MG63 (cell line): Measurements from ENCODE around the gene RASAL1. TPM values are rescaled to one million over a fixed set of nuclear protein-coding genes. Genes with fewer than 3 reads are reported as not detected.

Experiments
- DNase-seq: peaks from one replicate; pipeline ENCODE4 v3.0.0-alpha.2; 2020
- H3K27me3 ChIP-seq: fragments of 250-450 bp; sonication (Bioruptor Pico); 2 replicates; pipeline ENCODE4 v1.5.1; 2020; ENCODE audit warnings: mild to moderate bottlenecking, moderate library complexity
- H3K36me3 ChIP-seq: fragments of 250-450 bp; sonication (Bioruptor Pico); 2 replicates; pipeline ENCODE4 v1.5.1; 2020; ENCODE audit warnings: mild to moderate bottlenecking, moderate library complexity
- H3K4me3 ChIP-seq: fragments of 250-450 bp; sonication (Bioruptor Pico); 2 replicates; pipeline ENCODE4 v1.5.1; 2020; ENCODE audit warnings: mild to moderate bottlenecking, moderate library complexity
- H3K9me3 ChIP-seq: fragments of 250-450 bp; sonication (Bioruptor Pico); 2 replicates; pipeline ENCODE4 v1.5.1; 2020; ENCODE audit warnings: mild to moderate bottlenecking, moderate library complexity
- total RNA-seq: library from RNA; depleted of rRNA; stranded (reverse); fragments of >200 nt; shearing (Covaris generic); gene quantifications from 2 replicates; pipeline ENCODE4 v1.2.3, GENCODE V29; 2014; ENCODE audit warnings: low replicate concordance

Gene RASAL1
- total RNA-seq, 1 experiment from 2014 or later = not detected

DNA sequence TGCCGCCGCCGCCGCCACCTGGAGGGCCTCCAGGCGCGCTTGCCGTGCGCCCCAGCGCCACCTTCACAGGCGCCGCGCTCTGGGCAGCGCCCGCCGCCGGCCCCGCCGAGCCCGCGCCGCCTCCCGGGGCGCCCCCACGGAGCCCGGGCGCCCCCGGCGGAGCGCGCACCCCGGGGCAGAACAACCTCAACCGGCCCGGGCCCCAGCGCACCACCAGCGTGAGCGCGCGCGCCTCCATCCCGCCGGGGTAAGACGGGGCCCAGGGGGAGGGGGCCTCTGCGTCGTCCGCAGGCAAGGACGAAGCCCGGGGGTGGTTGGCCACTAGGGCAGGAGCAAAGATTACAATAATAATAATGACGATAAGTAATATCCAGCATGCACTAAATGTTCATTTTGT is 57.7 kb downstream of the RASAL1 start:
- no peaks in the 10 kb centered on the region; the same call in 1 of the 2 replicates for H3K27me3 ChIP-seq
- DNase-seq = no peak
- no peaks in the 10 kb centered on the region for H3K36me3 ChIP-seq
- no peak overlapping the region for H3K4me3 ChIP-seq
- H3K9me3 ChIP-seq = no peaks in the 10 kb centered on the region

DNA sequence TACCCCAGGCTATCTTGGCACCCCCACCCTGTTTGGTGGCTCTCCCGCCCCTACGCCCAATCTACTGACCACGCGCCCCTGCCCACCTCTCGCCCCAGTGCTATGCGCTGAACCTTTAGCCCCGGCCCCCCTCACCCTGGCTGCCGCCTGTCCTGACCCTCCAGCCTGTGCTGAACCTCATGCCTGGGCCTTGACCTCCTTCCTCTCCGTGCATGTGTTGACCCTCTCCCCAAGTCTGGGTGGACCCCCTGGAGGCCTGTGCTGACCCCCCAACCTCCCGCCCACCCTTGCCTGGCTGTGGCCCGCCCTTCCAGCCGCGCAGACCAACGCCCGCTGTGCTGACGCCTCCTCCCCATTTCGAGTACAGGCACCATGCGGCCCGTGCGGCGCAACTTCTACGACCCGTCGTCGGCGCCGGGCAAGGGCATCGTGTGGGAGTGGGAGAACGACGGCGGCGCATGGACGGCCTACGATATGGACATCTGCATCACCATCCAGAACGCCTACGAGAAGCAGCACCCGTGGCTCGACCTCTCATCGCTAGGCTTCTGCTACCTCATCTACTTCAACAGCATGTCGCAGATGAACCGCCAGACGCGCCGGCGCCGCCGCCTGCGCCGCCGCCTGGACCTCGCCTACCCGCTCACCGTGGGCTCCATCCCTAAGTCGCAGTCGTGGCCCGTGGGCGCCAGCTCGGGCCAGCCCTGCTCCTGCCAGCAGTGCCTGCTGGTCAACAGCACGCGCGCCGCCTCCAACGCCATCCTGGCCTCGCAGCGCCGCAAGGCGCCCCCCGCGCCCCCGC is 58.3 kb downstream of the RASAL1 start:
- DNase-seq = no peak

DNA sequence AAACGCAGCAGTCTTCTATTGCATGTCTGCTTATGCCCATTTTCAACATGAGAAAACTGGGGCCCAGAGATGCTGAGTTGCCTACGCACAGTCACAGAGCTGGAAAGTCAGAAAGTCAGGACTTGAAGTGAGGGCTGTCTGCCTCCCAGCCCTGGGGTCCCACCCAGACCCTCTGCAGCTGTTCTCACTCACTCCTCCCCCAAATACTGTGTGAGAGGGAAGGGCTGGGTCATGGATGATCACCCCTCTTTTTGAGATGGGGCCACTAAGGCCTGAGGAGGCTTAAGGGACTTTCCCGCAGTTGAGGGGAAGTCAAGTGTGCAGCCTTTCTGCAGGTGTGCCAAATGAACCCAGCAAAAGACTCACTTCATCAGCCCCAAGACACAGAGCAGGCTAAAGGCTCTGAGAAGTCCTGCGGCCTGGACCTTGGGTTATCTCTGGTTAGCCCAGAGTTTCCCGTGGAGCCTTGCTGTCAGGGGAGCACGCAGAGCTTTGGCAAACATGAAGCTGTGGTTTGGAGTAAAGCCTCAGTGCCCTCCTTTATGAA is 60.4 kb downstream of the RASAL1 start:
- no peaks in the 10 kb centered on the region; the same call in 1 of the 2 replicates for H3K27me3 ChIP-seq

More for the DNA sequence above, 58.3 kb downstream of the RASAL1 start:
- H3K36me3 ChIP-seq = no peaks in the 10 kb centered on the region
- H3K9me3 ChIP-seq = no peaks in the 10 kb centered on the region
- no peaks in the 10 kb centered on the region; the same call in 1 of the 2 replicates for H3K27me3 ChIP-seq
- no peak overlapping the region for H3K4me3 ChIP-seq

DNA sequence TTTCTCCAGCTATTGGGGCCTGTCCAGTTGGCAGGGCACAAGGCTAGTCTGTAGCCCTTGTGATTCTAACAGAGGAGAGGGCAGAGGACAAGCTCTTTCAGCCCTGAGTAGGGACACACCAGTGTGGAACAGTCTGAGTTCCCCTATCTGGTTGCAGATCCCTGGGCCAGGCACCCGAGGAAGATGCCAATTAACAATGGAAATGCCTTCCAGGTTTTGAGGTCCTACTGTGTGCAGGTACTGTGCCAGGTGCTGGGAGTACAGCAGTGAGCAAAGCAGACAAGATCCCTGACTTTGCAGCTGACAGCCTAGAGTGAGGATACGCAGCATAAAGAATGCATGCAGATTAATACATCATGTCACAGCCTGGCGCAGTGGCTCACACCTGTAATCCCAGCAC is 62.0 kb downstream of the RASAL1 start:
- Histone ChIP-seq H3K4me3 (no peak overlapping the region), H3K36me3 (no peaks in the 10 kb centered on the region), H3K27me3 (no peaks in the 10 kb centered on the region; the same call in 1 of the 2 replicates), H3K9me3 (no peaks in the 10 kb centered on the region)
- no peak for DNase-seq

More for the DNA sequence above, 60.4 kb downstream of the RASAL1 start:
- Histone ChIP-seq H3K9me3 (no peaks in the 10 kb centered on the region), H3K36me3 (no peaks in the 10 kb centered on the region), H3K4me3 (no peak overlapping the region)
- no peak for DNase-seq

DNA sequence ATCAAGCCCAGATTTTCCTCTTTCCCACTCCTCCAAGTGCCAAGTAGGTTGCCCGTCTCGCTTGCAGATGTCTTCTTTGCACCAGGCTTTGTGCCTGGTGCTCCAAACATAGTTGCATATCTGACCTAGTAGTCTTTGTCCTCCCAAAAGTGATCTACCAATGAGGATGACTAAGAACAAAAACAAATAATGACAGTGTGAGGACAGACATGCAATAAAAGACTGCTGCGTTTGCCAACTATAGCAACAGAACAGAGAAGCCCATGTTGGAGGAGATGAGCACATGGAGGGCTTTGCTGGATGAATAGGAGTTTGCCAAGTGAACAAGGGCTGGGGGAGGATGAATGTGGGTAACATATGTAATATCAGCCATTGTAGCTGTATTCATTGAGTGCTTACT is 63.4 kb downstream of the RASAL1 start:
- H3K36me3 ChIP-seq = no peaks in the 10 kb centered on the region
- no peaks in the 10 kb centered on the region for H3K9me3 ChIP-seq
- H3K27me3 ChIP-seq = no peaks in the 10 kb centered on the region
- peak; percentile 12 for DNase-seq
- H3K4me3 ChIP-seq = no peak overlapping the region

DNA sequence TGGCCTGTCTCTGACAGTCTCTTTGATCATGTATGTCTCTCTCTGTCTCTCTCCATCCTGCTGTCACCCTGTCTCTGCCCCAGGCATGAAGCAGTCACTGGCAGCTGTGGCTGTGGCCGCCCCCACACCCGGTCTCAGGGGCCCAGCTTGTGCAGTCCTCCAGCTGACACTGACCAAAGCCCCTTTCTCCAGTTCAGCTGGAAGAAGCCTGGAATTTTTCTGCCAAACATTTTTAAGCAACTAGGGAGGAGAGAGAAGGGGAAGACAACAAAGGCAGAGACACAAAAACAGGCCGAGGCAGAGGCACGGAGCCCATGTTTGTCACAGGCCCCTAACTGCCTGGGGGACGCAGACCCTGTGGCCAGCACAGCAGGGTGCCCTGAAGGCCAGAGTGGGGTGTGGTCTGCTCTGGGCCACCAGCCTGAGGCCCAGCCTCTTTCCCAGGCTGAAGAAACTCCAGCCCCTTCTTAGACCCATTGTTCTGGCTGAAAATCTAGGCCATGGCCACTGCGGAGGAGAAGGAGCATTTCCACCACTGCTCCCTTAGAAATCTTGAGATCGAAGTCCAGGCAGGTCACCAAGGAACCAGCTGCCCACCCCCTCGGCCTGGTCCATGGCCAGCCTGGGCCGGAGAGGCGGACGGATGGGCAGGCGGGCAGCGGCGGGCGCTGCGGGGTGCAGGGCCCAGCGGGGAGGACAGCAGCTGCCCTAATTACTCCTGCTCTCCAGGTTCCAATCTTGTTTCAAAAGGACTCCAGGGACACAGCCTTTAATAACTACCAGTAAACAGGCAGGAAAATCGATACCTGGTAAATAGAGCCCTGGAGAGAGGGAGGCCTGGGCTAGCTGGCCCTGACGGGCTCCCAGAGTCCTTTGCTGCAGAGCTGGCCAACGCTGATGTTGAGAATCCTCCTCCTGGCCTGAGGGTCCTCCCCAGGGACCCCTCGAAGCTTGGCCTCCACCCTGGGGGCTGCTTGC is 64.1 kb downstream of the RASAL1 start:
- Histone ChIP-seq H3K36me3 (no peaks in the 10 kb centered on the region), H3K4me3 (no peak overlapping the region), H3K9me3 (no peaks in the 10 kb centered on the region), H3K27me3 (no peaks in the 10 kb centered on the region)
- no peak for DNase-seq

DNA sequence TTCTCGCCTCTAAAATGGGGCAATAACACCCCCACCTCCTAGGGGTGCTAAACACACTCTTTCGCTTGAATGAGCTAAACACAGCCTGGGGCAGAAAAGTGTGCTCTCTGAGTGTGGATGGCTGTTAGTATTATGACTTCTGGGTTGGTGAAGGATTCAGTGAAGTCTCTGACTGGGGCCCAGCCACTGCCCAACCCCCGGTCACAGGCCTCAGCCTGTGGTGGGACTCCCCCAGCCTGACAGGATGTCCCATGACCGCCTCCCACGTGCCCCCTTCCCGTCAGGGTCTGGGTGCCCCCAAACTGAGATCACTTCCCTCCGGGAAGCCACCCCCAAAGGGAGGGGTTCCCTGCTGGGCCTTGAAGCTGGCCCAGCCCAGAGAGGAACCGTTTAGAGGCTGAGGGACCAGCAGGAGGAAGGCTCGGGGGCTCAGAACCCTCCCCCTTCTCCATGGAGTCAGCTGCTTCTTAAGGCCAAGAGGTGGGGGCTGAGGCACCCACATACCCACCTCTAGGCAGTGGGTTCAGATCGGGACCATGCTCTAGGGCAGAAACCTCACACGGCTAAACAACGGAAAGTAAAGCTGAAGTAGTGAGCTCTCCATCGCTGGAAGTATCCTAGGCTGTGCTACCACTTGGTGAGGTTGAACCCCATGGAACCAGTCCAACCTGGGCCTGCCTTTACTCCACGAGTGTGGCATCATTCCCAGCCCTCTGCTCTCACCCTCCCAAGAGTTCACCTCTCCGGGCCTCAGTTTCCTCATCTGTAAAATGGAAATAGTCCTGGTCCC is 65.2 kb downstream of the RASAL1 start:
- H3K9me3 ChIP-seq = no peaks in the 10 kb centered on the region
- DNase-seq = no peak
- no peaks in the 10 kb centered on the region for H3K27me3 ChIP-seq
- no peaks in the 10 kb centered on the region for H3K36me3 ChIP-seq
- no peak overlapping the region for H3K4me3 ChIP-seq

DNA sequence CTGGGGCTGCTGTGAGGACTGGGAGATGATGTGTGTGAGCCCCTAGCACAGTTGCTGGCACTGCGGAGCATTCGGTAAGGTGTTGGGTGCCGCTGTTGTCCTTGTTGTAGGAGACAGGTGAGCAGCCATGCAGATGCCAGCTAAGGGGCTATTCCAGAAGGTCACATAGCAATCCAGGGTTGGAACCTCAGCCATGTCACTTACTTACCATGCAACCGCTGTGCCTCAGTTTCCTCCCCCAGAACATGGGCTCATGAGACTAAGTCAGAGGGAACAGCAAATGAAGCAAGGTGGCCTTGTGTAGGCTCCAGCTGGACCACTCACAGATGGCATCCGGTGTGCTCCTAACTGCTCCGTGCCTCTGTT is 65.8 kb downstream of the RASAL1 start:
- no peak for DNase-seq
- Histone ChIP-seq H3K36me3 (no peaks in the 10 kb centered on the region), H3K27me3 (no peaks in the 10 kb centered on the region), H3K4me3 (no peak overlapping the region), H3K9me3 (no peaks in the 10 kb centered on the region)

DNA sequence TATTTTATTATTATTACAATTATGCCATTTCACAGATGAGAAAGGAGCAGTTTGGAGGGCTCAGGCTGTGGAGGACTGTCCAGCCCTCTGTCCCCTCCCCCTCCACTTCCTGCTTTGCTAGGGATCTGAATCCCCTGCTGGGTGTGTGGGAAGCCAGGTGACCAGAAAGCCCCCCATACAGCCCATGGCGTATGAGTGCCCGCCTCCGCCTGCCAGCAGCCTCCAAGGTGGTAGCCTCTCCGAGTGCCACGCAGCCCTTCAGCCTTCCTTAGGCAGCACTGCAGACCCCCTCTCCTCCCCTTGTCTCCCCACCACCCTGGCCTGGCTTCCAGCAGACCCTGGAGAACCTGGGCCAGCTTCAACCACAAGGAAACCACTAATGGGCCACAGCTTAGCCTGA is 66.4 kb downstream of the RASAL1 start:
- DNase-seq = no peak
- Histone ChIP-seq H3K27me3 (no peaks in the 10 kb centered on the region), H3K4me3 (no peak overlapping the region), H3K9me3 (no peaks in the 10 kb centered on the region), H3K36me3 (no peaks in the 10 kb centered on the region)

DNA sequence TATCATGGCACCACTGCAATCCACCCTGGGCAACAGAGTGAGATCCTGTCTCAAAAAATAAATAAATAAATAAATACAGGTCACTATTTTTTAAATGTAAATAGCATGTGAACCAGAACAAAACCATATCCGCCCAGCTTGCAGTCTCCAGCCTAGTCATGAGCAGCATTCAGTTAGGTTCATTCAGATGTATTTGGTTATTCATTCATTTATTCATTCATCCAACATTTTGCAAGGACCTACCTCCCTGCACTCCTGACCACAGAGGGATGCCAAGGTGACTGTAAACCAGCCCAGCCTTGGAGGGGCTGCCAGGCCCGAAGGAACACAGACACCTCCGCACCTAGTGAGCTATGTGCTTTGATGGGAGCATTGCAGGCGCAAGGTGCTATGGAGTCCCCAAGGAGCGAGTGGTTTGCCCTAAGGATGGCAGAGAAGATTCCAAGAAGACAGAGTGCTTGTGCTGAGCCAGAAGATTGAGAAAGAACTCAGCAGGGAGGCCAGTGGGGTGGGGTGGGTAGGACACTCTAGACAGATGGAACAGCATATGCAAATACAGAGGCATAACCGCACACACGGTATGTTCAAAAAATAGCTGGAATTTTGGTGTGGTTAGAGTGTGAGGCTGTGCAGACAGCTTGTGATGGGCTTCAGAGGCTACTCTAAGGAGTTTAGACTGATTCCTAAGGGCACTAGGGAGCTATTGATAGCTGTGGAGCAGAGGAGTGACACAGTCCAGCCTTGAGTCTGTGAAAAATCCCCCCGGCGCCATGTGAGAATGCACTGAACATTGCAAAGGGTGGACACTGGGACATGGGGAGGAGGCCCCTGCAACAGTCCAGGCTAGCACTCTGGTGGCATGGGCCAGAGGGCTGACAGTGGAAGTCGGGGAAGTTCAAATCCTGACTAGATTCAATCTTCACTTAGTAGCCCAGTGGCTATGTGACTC is 67.3 kb downstream of the RASAL1 start:
- Histone ChIP-seq H3K9me3 (no peaks in the 10 kb centered on the region), H3K4me3 (no peak overlapping the region), H3K27me3 (no peaks in the 10 kb centered on the region), H3K36me3 (no peaks in the 10 kb centered on the region)
- DNase-seq = no peak

DNA sequence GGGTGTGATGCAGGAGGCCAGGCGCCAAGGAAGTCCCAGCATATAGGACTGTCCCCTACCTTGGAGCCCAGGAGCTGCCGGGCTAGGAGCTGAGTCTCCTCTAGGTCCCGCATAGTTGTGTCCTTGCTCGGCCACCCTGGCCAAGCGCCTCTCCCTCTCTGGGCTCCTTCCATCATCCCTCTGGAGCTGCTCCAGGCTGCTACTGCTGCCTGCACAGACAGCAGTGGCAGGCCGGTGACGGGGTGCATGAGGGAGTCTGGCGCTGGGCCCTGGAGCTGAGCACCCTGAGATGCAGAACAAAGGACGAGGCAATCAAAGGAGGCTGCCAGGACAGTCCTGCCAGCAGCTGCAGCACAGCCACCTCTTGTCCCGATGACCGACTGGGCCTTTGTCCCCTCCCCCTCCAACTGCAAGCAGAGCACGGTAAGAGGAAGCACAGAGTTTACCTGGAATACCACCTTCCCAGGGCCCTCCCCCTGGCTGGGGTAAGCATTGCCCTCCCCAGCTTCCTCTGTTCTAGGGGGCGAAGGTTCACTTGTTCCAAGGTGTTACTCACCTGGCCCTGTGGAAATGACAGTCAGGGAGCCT is 68.7 kb downstream of the RASAL1 start:
- Histone ChIP-seq H3K4me3 (no peak overlapping the region), H3K9me3 (no peaks in the 10 kb centered on the region), H3K36me3 (no peaks in the 10 kb centered on the region), H3K27me3 (no peaks in the 10 kb centered on the region)
- DNase-seq = no peak

DNA sequence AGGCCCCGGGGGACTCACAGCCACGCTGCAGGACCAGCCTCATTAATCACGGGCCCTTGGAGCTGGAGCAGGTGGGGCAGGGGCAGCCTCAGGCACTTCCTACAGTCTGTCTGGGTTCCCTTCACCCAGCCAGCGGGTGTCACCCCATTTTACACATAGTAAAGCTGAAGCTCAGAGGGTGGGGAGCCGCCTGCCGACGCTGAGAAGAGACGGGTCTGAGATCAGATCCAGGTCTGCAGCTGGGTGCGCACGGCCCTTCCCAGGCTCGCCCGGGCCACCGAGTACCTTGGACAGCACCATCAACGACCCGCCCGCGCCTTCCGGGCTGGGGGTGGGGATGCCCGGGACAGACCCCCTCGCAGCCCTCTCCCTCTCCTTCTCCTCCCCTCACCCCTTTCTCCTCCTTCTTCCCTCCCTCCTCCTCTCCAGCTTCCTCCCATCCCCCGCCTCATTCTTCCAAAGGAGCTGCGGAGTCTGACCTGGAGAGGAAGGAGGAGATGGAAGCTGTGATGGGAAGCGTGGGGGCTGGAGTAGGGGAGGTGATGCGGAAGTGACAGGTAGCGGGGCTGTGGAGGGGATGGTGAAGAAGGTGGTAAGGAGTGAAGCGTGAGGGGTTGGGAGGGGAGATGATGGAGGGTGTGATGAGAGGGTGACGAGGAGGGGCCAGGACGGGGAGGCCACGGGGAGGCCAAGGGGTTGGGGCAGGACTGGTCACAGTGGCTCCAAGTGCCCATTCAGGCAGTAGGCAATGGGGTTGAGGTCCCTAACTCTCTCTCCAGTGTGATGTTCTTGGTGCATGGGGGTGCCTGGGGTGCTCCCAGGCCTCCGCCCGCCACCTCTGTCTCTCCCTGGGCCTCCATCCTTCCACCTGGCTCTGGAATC is 70.2 kb downstream of the RASAL1 start:
- no peak overlapping the region for H3K4me3 ChIP-seq
- H3K9me3 ChIP-seq = no peaks in the 10 kb centered on the region
- peak; percentile 6 for DNase-seq
- H3K27me3 ChIP-seq = no peaks in the 10 kb centered on the region
- H3K36me3 ChIP-seq = no peaks in the 10 kb centered on the region

DNA sequence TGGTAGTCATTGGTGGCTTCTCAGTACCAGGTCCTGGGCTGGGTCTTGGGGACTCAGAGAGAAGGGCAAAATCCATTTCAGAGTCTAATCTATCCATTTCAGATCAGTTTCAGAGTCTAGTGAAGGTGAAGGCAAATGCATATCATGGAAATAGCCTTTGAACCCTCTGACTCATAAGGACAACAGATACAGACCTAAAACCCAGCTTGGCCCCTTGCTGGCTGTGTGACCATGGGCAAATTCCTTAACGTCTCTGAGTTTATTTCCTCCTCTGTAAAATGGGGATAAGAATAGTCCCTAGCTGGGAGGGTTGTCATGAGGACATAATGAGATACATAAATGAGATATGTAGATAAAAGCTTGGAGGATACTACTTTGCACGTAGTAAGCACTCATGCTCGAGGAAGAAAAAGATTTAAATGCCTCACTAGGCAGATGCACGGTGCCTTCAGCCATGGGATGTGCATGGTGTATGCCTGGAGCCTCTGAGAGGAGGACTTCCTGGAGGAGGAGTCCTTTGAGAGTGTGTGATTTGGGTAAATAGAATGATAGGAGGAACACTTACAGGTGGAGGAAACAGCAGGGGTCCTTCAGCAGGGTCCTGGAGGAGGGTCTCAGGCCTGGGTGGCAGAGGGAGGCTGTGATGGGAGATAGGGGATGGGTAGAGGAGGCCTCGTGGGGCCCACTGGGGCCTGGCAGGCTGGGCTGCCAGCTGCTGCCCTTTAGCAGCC is 71.0 kb downstream of the RASAL1 start:
- H3K36me3 ChIP-seq = no peaks in the 10 kb centered on the region
- DNase-seq = no peak
- H3K9me3 ChIP-seq = no peaks in the 10 kb centered on the region
- no peaks in the 10 kb centered on the region for H3K27me3 ChIP-seq
- no peak overlapping the region for H3K4me3 ChIP-seq
